DMS114 treated with DMSO at 0.1 percent for 48 hours (cell line): ENCODE measurements around the gene ALDH1A3.
"Not testable (repeated sequence)": the region's sequence is repeated elsewhere in the genome, so short reads cannot be mapped to it uniquely, and the experiment has no call there.

Source experiments
- DNase-seq: peaks from one replicate; lab custom pipeline; 2025; ENCODE audit not compliant: unreplicated experiment; lab: John Stamatoyannopoulos, UW

Gene ALDH1A3

GRCh38 chr15:100879464-100880138 lies at the start of gene ALDH1A3:
Gene ALDH1A3, plus strand, starts transcription at chr15:100879831. Its CDS starts 77 bp downstream, at chr15:100879908.
- no peak for DNase-seq

- DNase-seq = no peak
These were observed 48.2 kb upstream of the ALDH1A3 start for GRCh38 chr15:100831467-100831866.

GRCh38 chr15:100832149-100832942 lies 47.3 kb upstream of the ALDH1A3 start:
- no peak for DNase-seq

- no peak for DNase-seq
These were observed 45.9 kb upstream of the ALDH1A3 start for GRCh38 chr15:100833417-100834389.

GRCh38 chr15:100834731-100835130 lies 44.9 kb upstream of the ALDH1A3 start:
- DNase-seq = no peak

GRCh38 chr15:100835636-100836035 lies 44.0 kb upstream of the ALDH1A3 start:
- no peak for DNase-seq

- DNase-seq = no peak
These were observed 43.1 kb upstream of the ALDH1A3 start for GRCh38 chr15:100836501-100836900.

GRCh38 chr15:100841426-100841825 lies 38.2 kb upstream of the ALDH1A3 start:
- no peak for DNase-seq

GRCh38 chr15:100842756-100843730 lies 36.6 kb upstream of the ALDH1A3 start:
- DNase-seq = no peak

- no peak for DNase-seq
These were observed 35.5 kb upstream of the ALDH1A3 start for GRCh38 chr15:100844167-100844566.

- no peak for DNase-seq
These were observed 34.9 kb upstream of the ALDH1A3 start for GRCh38 chr15:100844778-100845177.

GRCh38 chr15:100847194-100847593 lies 32.4 kb upstream of the ALDH1A3 start:
- no peak for DNase-seq

GRCh38 chr15:100849021-100849854 lies 30.4 kb upstream of the ALDH1A3 start:
- DNase-seq = peak; percentile 82

GRCh38 chr15:100849855-100850218 lies 29.8 kb upstream of the ALDH1A3 start:
- no peak for DNase-seq

- not testable (repeated sequence) for DNase-seq
These were observed 28.1 kb upstream of the ALDH1A3 start for GRCh38 chr15:100851428-100852015.

- DNase-seq = no peak
These were observed 27.0 kb upstream of the ALDH1A3 start for GRCh38 chr15:100852630-100853029.

- DNase-seq = no peak
These were observed 25.8 kb upstream of the ALDH1A3 start for GRCh38 chr15:100853676-100854440.

GRCh38 chr15:100856867-100857266 lies 22.8 kb upstream of the ALDH1A3 start:
- DNase-seq = no peak
